HG02678 (cell line): ENCODE measurements around the gene RGP1.

Experiments used
- ATAC-seq: cut with Tn5 transposase; IDR thresholded peaks from one replicate; pipeline ENCODE4 v1.9.1; 2021; ENCODE audit warnings: mild to moderate bottlenecking, moderate library complexity; ENCODE audit not compliant: unreplicated experiment

Gene RGP1, protein sequence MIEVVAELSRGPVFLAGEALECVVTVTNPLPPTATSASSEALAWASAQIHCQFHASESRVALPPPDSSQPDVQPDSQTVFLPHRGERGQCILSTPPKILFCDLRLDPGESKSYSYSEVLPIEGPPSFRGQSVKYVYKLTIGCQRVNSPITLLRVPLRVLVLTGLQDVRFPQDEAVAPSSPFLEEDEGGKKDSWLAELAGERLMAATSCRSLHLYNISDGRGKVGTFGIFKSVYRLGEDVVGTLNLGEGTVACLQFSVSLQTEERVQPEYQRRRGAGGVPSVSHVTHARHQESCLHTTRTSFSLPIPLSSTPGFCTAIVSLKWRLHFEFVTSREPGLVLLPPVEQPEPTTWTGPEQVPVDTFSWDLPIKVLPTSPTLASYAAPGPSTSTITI

DNA sequence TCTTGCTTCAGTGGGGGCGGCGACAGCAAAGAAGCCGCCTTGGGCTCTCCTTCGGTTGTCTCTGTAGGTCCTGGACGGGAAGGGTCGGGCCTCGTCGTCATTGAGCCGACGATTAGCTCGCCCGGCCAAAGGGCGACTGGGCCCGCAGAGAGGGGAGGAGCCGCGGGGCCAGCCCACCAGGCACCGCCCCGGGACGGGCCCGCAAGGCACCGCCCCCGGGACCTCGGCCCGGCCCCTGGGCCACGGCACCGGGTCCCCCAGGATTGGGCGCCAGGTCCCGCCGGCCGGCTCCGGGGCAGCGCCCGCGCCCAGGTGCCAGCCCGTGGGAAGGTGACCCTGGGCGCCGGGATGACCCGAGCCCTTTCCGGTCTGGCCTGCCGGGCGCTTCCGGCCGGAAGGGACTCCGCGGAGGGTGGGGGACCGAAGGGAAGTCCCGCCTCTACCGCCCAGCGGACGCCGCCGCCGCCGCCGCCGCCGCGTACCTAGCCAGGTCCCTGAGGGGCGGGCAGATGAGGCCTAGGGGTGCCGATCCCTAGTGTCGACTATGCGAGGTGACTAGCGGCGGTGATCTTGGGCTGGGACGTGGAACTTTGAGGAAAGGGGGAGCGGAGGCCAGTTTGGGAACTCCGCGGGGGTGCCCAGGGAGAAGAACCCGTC is at the start of gene RGP1, which contains the start of gene GBA2:
RGP1 (plus strand) TSS at position 430 of the 657 bp plus-strand sequence. CDS start 469 bp downstream, outside the sequence.
GBA2 (minus strand) TSS at position 371 of the 657 bp plus-strand sequence. CDS start 524 bp downstream, outside the sequence.
- peak; percentile 80 for ATAC-seq

DNA sequence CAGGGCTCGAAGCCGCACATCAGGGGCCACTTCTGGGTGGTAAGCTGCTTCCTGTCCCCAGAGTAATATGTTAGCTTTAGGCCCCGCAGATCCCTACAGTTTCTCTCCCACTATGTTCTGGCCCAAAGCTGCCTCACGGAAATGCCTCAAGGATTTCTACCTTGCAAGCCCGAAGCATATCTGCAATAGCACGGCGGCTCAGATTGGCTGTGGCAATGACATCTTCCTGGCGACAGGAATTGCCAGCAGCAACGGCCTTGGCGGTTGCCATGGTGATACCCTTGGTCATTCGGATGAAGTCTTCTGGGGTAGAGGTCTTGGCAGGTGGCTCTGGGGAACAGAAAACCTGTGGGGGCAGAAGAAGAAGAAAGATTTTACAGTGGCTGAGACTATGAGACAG is 49.1 kb upstream of the RGP1 start:
- no peak for ATAC-seq

DNA sequence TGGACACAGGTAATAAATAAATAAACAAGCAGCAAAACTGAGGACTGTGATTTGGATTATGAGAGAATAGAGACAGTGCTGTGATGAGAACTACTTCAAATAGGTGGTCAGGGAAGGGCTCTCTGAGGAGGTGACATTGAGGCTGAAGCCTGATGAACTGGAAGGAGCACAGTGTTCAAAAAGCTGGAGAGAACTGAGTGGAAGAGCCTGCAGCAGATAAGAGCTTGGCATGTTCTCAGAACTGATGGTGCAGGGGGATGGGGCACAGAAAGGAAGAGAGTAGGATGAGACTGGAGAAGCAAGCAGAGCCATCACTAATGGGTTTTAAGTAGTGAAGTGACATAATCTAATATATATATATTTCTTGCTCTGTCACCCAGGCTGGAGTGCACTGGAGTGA is 48.1 kb upstream of the RGP1 start:
- ATAC-seq: no peak

DNA sequence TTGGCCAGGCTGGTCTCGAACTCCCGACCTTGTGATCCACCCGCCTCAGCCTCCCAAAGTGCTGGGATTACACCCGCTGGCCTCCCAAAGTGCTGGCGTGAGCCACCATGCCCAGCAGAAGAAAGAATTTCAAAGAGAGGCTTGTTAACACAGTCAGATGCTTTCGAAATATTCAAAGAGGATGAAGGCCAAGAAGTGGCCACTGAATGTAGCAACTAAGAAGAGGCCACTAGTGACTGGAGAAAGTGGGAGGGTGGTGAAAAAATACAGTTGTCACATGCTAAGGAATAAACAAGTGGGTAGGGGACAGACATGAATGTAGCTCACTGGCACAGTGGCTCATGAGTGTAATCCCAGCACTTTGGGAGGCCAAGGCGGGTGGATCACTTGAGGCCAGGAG is 46.4 kb upstream of the RGP1 start:
- ATAC-seq: no peak

DNA sequence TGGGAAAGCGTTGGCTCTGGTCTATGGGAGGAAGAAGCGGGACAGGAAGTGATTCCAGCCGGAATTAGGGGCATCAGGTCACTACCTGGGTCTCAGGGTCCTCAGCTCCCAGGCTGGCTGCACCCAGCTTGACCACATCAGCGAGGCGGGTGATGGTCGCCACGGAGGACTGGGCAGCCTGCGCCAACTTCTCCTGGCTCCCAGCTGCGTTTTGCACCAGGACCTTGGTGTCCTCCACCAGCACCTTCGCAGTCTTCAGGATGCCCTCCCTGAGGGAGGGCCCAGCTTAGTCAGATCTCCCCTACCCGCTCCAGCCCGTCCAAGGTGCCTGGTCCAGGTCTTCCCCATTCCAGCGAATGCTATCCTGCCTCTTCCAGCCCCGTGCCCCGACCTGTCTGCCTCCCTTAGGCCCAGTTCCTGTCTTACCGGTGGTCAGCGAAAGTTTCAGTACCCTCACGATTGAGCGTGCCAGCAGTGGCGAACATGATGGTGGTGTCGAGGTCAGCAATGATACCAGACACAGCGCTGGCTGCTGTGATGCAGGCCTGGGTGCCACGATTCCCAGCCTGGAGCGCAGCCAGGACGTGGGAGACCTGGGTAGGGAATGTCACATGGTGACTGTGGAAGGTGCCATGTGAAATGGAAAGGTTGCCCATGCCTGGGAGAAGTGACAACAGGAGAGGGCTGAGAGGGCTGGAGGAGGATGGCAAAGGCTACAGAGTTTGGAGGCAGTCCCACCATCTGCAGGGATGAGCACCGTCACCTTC is 45.0 kb upstream of the RGP1 start:
- no peak for ATAC-seq

DNA sequence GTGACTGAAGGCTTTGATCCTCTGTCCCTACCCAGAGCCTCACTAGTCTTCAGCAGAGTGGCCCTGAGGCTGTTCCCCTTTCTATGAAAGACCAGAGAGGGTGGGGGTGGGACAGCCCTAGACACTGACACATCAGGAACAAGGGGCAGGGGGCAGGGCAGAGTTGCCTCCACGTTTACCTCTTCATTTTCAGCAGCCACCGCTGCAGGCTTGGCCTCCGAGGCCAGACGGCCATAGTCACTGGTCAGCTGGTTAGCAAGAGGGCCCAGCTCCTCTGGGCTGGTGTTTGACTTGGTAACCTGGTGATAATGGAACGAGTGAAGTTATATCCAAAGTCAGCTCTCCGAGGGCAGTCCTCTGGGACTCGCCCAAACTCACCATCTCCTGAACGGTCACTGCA is 43.7 kb upstream of the RGP1 start:
- ATAC-seq: no peak

DNA sequence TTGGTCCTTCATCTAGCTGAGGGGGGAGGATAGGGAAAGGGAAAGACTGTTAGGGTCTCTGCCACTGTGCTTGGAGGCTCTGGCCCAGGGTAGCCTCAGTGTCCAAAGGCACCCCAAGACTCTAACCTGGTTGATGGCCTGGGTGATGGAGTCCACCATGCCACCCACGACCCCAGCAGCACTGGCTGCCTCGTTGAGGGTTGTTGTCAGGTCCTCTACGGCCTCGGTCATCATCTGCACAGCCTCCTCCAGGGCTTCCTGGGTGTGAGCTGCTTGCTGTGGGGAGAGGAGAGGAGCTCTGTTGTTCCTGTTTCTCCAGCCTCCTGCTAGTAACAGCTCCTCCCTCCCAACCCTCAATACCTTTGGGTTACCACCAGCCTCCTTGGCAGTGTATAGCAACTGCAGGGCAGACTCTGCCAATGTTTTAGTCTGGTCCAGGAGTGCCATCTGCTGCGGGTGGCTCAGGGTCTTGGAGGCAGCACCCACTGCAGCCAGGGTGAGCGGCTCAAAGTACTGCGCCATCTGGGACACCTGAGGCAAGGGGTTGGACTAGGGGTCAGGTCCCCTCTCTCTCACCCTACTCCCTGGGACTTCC is 43.2 kb upstream of the RGP1 start:
- no peak for ATAC-seq

DNA sequence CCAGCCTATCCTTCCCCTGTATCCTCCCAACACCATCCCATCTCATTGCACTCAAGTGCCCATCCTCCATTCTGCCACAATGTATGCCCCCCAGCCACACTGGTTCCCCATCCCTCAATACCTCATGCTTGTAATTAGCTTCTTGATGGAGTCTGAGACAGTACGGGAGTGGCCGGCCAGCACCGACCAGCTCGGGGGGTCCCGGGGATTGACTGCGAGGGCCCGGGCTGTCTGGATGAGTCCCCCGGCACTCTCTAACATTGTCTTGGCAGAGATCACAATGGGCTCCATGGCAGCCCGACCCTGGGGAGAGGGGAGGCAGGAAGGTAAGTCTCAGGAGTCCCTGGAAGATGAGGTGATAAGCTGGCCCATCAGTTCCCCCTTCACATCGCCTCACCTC is 42.1 kb upstream of the RGP1 start:
- no peak for ATAC-seq

DNA sequence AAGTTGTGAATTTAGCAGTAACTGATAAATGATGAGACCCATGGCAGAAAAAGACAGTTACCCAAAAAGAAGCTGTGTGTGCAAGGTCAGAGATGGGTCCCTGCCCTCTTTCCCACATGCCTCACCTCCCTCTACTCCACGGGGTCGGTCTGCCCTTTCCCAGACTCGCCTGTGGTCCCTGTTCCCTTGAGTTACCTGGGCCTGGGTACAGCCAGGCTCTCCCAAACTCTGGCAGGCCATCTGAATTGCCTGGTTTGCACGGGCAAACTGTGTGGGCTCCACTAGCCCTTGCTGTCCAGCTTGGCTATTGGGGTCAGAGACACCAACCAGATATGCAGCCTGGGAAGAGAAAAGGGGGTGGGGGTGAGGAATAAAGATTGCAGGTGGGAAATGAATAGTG is 40.9 kb upstream of the RGP1 start:
- ATAC-seq: no peak

DNA sequence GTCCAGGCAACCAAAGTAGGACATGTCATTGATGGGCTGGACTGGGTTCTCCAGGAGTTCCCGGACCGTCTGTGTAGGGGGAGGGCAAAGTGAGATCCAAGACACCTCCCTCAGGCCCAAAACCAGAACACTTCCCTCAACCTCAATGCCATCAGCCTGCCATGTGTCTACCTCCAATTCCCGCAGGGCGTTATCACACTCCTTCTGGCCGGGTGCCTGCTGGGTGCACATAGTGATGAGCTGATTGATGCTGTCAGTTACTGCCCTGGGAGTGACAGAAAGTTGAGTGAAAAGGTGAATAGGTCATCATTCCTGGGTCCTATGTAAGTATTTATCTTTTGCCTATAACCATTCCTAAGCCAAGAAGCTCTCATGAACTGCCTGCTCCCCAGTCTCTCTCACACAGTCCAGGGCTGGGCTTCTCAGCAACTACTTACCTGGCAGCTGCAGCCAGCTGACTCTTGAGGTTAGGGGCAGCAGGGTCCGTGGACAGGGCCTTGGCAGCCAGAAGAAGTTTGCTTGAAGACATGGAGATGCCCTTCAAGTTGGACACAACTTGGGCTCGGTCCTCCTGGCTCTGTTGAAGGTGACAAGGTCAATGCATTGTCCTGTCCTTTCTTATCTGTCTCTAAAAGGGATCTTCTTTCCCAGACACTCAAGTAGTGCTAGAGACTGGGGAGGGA is 38.1 kb upstream of the RGP1 start:
- ATAC-seq: no peak

DNA sequence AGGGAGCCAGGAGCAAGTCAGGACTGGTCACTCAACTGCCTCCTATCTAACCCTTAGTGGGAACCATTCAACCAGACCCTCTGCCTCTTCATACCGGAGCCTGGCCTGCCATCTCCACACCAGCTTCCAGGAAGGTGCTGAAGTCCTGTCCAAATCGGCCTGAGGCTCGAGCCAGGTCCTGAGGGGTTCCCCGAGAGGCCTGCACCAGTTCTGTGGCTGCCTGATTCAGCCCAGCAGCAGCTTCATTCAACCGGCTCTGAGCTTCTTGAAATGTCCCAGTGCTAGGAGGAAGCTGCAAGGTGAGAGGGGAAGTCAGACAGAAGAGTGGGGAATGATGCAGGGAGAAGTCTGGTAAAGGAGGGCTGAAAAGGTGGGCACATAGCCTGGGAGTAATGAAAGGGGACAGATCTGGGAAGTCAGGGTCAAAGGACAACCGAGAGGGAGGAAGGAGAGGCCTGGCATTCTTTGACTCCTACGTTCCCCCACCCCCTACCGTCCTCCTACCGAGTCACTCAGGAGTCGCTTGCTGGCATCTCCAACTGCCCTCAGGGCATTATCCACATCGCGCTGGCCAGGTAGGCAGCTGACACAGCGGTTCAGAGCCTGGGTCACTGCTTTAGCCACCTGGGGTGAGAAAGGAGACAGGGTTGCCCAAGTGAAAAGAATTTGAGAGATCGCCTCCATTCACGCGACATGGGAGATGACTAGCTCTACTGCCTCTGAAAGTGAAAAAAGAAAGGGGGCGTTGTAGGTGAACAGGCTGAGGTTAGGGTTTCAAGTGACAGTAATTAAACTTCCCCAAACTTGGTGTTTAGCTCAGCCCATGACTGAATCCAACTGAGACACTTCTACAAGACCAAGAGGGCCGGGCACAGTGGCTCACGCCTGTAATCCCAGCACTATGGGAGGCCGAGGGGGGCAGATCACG is 37.3 kb upstream of the RGP1 start:
- no peak for ATAC-seq

DNA sequence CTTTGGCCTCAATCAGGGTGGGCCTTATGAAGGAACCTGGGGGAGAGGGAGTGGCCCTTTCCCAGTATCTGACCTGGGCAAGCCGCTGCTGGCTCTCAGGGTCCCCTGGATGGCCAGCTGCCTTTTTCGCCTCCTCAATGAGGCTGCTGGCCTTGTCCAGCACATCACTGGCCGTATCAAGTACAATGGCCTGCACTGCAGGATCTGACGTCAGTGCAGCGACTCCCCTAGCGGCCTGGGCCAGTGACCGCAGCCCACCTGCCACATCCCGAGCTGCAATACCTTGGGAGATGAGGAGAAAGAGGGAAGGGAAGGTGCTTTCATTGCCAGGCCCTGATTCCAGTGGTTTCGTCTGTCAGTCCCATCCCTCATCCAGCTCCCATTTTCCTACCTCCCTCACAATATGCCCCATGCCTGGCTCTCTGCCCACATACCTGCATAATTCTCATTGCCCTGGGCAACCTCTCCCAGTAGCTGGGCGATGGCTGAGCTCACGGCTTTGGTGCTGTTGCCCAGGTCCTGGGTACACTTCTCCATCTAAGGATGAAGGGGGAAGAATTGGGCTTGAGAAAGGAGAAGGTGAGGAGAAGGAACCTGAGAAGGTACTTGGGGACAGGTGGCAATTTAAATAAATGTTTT is 36.2 kb upstream of the RGP1 start:
- ATAC-seq: no peak

DNA sequence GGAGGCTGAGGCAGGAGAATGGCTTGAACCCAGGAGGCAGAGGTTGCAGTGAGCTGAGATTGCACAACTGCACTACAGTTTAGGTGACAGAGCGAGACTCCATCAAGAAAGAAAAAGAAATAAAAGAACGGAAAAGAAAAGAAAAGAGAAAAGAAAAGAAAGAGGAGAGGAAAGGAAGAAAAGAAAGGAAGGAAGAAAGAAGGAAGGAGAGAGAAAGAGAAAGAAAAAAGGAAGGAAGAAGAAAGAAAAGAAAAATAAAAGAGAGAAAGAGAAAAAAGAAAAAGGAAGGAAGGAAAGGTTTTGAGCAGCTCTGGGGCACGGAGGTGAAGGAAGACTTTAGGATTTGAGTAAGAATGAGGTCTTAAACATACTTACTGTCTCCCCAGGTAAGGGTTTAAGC is 35.5 kb upstream of the RGP1 start:
- no peak for ATAC-seq

DNA sequence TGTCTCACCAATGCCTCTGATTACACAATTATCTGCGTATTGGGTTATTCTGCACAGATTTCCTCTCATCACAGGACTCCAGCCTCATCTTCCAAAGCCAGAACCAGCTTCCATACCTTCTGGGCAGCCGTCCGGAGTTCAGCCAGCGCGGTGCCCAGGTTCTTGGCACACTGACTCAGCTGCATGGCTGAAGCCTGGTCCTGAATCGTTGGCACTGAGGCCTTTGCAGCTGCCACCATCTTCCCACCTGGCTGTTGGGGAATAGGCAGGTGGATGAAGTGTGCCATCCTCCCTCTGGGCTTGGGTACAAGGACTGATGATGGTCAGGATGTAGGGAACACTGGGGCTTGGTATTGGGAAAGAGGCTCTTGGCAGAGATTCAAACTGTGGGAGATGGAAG is 35.0 kb upstream of the RGP1 start:
- ATAC-seq: no peak

DNA sequence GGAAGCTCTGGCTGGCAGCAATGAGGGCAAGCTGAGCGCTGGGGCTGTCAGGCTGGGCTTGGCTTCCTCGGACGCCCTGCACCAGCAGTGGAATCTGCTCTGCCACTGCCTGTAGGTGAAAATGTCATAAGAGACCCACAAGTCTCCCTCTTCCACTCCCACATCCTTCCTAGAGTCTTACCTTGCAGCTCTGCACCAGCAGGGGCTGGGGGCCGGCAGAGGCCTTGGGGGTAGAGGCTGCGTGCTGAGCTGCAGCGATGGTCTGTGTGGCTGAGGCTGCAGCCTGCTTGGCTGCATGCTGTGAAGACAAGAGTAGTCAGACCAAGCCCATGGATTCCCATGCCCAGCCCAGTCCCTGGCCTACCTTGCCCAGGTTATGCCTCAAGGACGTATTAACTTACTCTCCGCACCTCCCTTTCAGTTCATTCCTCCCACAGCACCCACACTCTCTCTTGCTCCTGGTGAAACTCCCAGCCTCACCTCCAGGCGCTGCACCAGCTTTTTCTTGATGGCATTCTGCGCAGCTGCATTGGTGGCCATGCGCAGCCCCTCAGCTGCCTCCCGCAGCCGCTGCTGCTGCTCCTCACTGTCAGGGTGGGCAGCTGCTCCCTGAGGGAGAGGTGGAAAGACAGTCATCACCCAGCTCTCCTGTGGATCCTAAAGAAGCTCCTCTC is 34.4 kb upstream of the RGP1 start:
- no peak for ATAC-seq

DNA sequence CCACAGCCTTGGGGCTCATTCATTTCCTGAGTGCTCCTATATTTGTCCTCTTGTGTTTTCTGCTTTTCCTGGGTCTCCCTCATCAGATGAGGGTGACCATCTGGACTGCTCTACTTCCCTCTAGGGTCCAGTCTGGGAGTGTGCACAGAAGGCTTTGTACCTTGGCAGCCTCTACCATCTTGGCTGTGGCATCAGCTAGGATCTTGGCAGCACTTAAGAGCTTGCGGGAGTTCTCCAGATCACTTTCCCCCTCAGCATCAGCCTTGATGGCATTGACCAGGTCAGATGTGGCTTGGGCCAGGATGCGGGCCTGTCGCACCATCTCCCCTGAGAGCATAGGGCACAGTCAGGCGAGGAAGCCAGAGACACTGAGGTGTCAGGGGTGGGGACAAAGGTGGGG is 32.9 kb upstream of the RGP1 start:
- ATAC-seq: no peak

DNA sequence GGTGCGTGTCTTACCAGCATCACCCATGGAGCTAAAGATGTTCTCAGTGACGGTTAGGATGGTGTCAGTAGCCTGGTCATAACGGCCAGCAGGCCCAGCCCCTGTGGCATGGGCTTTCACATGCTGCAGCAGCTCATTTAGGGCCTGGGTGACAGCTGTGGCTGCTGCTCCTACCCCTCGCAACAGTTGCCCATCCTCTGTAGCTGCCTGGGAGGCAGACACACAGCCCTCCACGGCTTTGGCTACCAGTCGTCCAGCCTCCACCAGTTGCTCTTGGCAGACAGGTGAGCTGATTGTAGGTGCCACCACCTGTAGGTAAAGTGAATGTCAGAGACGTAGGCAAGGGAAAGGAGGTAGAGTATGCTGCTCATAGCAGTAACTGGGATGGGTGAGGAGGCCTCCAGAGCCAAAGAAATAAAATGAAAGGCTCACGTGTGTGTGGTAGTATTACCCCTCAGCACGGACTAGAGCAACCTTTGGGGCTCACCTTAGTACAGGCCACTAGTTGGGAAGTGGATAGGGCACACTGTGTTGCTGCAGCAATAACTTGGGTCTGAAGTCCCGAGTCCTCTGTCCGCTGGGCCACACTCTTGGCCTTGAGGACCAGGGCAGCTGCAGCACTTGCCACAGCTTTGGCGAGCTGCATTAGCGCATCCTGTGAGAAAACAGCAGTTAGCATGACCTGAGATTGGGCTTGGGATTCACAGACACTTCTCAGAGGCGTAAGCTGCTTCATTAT is 31.8 kb upstream of the RGP1 start:
- no peak for ATAC-seq
